Choroid plexus epithelial cell (primary cell): ENCODE measurements around the gene RETREG1.
"Not testable (repeated sequence)": the region's sequence is repeated elsewhere in the genome, so short reads cannot be mapped to it uniquely, and the experiment has no call there.

Source experiments
- DNase-seq: peaks from one replicate; pipeline ENCODE4 v3.0.0-alpha.2; 2010; ENCODE audit warnings: low read depth
- H3K4me3 ChIP-seq: 2 replicates; pipeline ENCODE4 v1.5.1; 2011; ENCODE audit warnings: low read depth, mild to moderate bottlenecking, control low read depth, low read length, moderate library complexity
- TF ChIP-seq, protein P1 (sequence below): conservative IDR thresholded peaks from 2 replicates; pipeline ENCODE4 v1.5.1; 2011; ENCODE audit warnings: low read depth, mild to moderate bottlenecking, control low read depth, inconsistent platforms, low read length, moderate library complexity

The RETREG1 gene

GRCh38 chr5:16483361-16483760 lies 133.4 kb downstream of the RETREG1 start:
- no peak overlapping the region for H3K4me3 ChIP-seq
- TF ChIP-seq, protein P1, sequence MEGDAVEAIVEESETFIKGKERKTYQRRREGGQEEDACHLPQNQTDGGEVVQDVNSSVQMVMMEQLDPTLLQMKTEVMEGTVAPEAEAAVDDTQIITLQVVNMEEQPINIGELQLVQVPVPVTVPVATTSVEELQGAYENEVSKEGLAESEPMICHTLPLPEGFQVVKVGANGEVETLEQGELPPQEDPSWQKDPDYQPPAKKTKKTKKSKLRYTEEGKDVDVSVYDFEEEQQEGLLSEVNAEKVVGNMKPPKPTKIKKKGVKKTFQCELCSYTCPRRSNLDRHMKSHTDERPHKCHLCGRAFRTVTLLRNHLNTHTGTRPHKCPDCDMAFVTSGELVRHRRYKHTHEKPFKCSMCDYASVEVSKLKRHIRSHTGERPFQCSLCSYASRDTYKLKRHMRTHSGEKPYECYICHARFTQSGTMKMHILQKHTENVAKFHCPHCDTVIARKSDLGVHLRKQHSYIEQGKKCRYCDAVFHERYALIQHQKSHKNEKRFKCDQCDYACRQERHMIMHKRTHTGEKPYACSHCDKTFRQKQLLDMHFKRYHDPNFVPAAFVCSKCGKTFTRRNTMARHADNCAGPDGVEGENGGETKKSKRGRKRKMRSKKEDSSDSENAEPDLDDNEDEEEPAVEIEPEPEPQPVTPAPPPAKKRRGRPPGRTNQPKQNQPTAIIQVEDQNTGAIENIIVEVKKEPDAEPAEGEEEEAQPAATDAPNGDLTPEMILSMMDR = no peak
- DNase-seq = no peak

DNA sequence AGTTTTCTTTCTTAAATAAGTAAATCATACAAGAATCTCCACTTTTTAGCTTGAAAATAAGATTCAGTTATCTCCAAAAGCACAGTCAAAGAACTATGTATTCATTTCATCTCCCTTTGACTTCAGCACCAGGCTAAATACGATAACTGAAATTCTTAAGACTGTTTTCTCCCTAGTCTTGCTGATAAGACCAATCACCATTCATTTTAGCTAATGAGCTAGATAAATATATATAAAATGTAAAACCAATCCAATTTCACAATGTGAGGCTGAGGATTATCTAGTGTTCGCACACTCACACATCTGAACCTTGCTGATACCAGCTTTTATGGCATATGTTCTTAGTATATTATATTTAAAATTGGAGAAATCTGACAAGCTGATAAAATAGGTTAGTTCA lies 133.9 kb downstream of the RETREG1 start:
- TF ChIP-seq, protein P1 = no peak
- H3K4me3 ChIP-seq = no peak overlapping the region
- no peak for DNase-seq

DNA sequence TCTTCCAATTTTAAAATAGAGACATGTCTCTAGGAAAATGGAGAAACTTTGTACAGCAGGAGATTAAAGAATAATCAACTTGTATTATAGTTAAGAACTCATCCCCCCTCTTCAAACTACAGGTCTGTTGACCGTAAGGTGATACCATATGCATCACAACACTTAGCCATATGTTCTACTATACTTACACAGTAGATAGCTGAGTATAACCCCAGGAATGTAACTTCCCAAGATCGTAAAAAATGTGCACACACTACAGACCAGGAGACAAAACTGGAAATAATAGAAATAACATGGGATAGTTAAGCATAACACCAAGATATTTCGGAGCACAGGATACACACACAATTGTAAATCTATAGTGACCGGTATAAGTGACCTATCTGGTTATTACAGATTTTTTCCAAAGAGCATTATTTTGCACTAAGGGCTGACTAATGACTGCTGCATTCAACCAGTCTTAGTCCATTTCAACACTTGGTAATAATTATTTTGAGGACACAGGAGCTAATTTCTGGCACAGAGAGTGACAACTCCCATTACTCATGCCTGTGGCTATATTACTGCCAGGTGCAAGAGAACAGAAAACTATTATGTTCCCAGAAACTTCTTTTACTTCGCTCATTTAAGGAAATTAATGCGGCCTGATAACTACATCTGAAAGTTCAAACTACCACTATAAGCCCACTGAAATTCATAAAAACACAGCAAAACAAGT lies 135.8 kb downstream of the RETREG1 start:
- H3K4me3 ChIP-seq = no peak overlapping the region
- no peak for DNase-seq
- TF ChIP-seq, protein P1 = no peak

GRCh38 chr5:16480144-16480543 lies 136.7 kb downstream of the RETREG1 start:
- no peak for DNase-seq
- TF ChIP-seq, protein P1 = no peak
- no peak overlapping the region for H3K4me3 ChIP-seq

GRCh38 chr5:16477541-16477940 lies 139.3 kb downstream of the RETREG1 start:
- no peak overlapping the region for H3K4me3 ChIP-seq
- TF ChIP-seq, protein P1 = no peak
- DNase-seq = no peak

DNA sequence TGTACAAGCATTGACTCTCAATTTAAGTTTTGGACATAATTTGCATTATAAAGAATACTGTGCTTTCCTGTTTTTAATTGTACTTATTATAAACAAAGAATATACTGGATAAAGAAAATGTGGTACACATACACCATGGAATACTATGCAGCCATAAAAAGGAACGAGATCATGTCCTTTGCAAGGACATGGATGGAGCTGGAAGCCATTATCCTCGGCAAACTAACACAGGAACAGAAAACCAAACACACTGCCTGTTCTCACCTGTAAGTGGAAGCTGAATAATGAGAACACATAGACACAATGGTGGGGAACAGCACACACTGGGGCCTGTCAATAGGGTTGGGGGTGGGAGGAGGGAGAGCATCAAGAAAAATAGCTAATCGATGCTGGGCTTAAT lies 140.4 kb downstream of the RETREG1 start:
- not testable (repeated sequence) for H3K4me3 ChIP-seq, DNase-seq

DNA sequence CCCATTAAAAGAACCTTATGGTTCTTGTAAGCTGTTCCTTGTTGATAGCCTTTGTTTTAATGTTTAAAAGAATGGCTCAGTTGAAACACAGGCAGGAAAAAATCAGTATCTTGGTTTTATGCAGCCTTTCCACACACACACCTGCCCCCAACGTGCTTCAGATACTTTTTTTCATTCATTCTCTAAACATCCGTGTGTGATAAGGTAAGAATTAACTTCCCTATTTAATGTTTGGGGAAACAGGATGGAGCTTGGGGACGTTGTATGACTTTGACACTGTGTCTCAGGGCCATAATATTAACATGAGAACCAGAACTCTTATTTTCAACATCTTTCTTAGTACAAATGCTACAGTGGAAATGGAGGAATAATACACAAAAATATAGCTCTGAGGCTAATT lies 145.4 kb downstream of the RETREG1 start:
- H3K4me3 ChIP-seq = no peak overlapping the region
- TF ChIP-seq, protein P1 = no peak
- no peak for DNase-seq
